ENCODE measurements around the gene SYT15B. TPM values are rescaled to one million over a fixed set of nuclear protein-coding genes. Genes with fewer than 3 reads are reported as not detected.
"Not testable (repeated sequence)": the region's sequence is repeated elsewhere in the genome, so short reads cannot be mapped to it uniquely, and the experiment has no call there.

Gene SYT15B
- total and polyA plus RNA-seq, 5 donors from 2014 or later = 0.15 TPM; not detected in 4

DNA sequence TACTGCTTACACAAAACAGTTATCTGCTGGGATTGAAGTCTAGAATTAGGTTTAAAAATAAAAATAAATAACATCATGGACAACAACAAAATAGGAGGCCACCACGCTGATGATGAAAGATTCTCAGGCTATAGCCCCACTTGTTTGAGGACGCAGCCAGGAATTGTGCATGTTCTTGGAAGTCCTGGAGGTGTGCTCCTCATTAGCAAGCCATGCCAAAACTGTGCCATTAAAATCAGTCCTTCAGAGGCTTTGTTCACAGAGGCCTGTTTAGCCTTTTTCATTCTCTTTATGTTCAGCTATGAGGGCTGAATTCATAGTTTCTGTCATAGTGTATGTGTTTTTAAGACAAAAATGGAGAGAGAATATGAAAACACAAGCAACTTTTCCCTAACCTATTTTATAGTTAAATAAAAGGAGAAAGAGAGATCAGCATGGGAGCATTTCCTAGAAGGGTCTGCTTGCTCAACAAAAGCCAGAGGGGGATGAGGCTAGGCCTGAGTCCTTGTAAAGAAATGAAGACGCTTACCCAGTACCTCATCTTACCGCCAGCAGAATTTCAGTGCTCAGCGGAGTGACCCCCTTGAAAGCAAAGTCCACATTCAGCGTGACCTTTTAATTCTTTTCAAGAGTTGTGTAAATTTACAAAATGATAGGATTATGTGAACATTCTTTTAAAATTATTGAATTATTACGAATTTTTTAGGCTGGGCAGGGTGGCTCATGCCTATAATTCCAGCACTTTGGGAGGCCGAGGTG lies 46.2 kb downstream of the SYT15B start:
- not testable (repeated sequence) for H3K4me1 ChIP-seq (ENCODE audit: control insufficient read depth, insufficient read depth, low read length, poor library complexity, severe bottlenecking); H3K9me3 ChIP-seq (ENCODE audit: control insufficient read depth in 2 of 2, low read length in 2 of 2); H3K9me3 Mint-ChIP-seq; H3K27ac ChIP-seq (ENCODE audit: insufficient read depth, low read length, poor library complexity, severe bottlenecking); H3K36me3 ChIP-seq (ENCODE audit: control insufficient read depth, insufficient read depth, low read length); DNase-seq; H3K4me3 ChIP-seq (ENCODE audit: low read depth, low read length); H3K27me3 ChIP-seq (ENCODE audit: control insufficient read depth, insufficient read depth, low read length); H3K4me3 Mint-ChIP-seq; H3K27me3 Mint-ChIP-seq; H3K27ac Mint-ChIP-seq; H3K36me3 Mint-ChIP-seq; ATAC-seq (ENCODE audit: low read depth in 2 of 2); H3K4me1 Mint-ChIP-seq

Other genes with a start within 250 kb of the SYT15B start
- gene AGAP9, start 240.0 kb downstream of the SYT15B start, total RNA-seq = 8.0 TPM
- under 1 TPM in 2 of 4 donors, not detected in 2; 0.07 to 0.46 TPM for gene AGAP9, start 240.0 kb downstream of the SYT15B start, polyA plus RNA-seq
- not detected for gene NPY4R2, start 155.1 kb upstream of the SYT15B start, total RNA-seq
- gene NPY4R2, start 155.1 kb upstream of the SYT15B start, polyA plus RNA-seq = not detected
- gene FAM25C, start 236.2 kb upstream of the SYT15B start, total RNA-seq = not detected
- gene FAM25C, start 236.2 kb upstream of the SYT15B start, polyA plus RNA-seq = not detected

All from CD4-positive, CD25-positive, alpha-beta regulatory T cell (primary cell).